Measurements from ENCODE around the gene POC1A.

DNA sequence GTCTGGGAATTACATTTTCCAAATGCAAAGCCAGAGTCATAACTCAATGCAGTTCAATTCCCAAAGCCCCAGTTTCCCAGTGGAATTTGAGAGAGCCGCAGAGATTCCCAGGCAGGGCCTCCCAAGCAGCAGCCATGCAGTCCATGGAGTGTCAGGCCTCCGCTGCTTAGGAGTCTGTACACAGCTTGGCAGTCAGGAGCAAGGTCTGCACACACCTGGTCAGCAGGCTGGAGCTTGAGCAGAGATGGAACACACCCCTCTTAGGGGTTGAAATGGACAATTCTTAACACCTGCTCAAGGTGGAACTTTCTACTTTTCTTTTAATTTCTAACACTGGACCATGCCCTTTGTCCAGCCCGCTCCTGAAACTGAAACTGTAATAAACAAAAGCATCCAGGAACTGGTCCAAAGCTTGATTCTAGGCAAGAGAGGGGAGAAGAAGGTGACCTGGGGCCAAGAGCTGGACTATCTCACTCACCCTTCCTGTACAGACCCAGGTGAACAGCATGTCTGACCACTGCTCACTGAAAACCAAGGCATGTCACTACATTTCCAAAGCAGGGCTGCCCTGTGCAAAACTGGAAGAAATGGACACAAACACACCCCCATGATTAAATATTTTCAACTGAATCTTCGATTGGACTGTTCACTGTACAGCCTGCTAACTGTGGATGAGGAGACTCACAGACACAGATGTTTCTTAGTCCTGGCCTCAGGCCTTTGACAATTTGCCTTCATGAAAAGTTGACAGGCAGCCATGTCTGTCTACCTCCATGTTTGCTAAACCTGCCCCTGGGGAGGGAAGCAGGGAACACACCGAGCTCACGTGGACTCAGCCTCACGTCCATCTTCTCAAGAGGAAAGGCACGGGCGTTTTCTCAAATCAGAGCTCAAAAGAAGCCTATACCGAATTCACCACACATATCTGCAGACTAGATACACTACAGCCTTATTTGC is 49.3 kb downstream of the POC1A start:
- TF ChIP-seq TEAD4 (IDR thresholded peaks at IDR 0.05) (no peak), EGR1 (IDR thresholded peaks at IDR 0.05) (no peak)

Measured in Ishikawa (cell line).